Endothelial cell of umbilical vein (primary cell): ENCODE measurements around the gene SLITRK3. TPM values are rescaled to one million over a fixed set of nuclear protein-coding genes. Genes with fewer than 3 reads are reported as not detected.

ENCODE experiments used
- BruUV-seq: library from RNA; stranded (reverse); fragments of 400-500 nt; replicated peaks from 2 replicates; lab custom pipeline; 2021; lab: Mats Ljungman, UMichigan
- CTCF ChIA-PET: fragments of 300-600, 350-600 bp; sonication (Branson Sonifier 250); formaldehyde crosslinking; loops from one replicate; lab custom pipeline; 2021; ENCODE audit warnings: antibody characterized with exemption, inconsistent platforms; lab: Charles Lee
- POLR2A ChIA-PET: fragments of 300-600, 350-600 bp; sonication (Branson Sonifier 250); formaldehyde crosslinking; loops from one replicate; lab custom pipeline; 2021; ENCODE audit warnings: antibody characterized with exemption, inconsistent platforms; lab: Charles Lee
- DNase-seq: peaks from one replicate; pipeline ENCODE4 v3.0.0-alpha.2; 2011; ENCODE audit warnings: low read depth, low spot score
- FAIRE-seq: peaks from 2 replicates; lab custom pipeline; 2011; peaks lifted over from hg19 to GRCh38; lab: Jason Lieb, UNC
- H2AFZ ChIP-seq: 2 replicates; pipeline ENCODE4 v1.6.0; 2012; ENCODE audit warnings: low read depth, low read length, control low read depth, inconsistent platforms
- H3K27ac ChIP-seq: 2 replicates; pipeline ENCODE4 v1.5.1; 2011; ENCODE audit warnings: low read depth, mild to moderate bottlenecking, control low read depth, low read length, moderate library complexity; ENCODE audit not compliant: insufficient read depth
- H3K27me3 ChIP-seq, 2 experiments: 2 replicates each; pipeline versions ENCODE4 v1.6.0 to v1.6.1; 2011; ENCODE audit warnings: low read length in 2 of 2, mixed read lengths in 1 of 2; ENCODE audit not compliant: control insufficient read depth in 2 of 2, insufficient read depth in 2 of 2
- H3K36me3 ChIP-seq, 2 experiments: 2 replicates in 1 of 2; 3 replicates in 1 of 2; pipeline ENCODE4 v1.5.1; 2011; ENCODE audit warnings: low read length in 2 of 2, mild to moderate bottlenecking in 1 of 2, moderate library complexity in 1 of 2; ENCODE audit not compliant: control insufficient read depth in 2 of 2, insufficient read depth in 2 of 2; ENCODE audit errors: extremely low read depth in 1 of 2
- H3K4me1 ChIP-seq: 3 replicates; pipeline ENCODE4 v1.5.1; 2011; ENCODE audit warnings: mild to moderate bottlenecking, low read length; ENCODE audit not compliant: control insufficient read depth, insufficient read depth; ENCODE audit errors: extremely low read depth
- H3K4me2 ChIP-seq: 2 replicates; pipeline ENCODE4 v1.6.1; 2011; ENCODE audit warnings: low read length, control low read depth, mixed read lengths; ENCODE audit not compliant: insufficient read depth
- H3K4me3 ChIP-seq, 3 experiments: fragments of 200-600 bp in 1 of 3; sonication (generic), shearing (Covaris generic) in 1 of 3; replicated peaks in 1 of 3; 2 replicates each; pipeline ENCODE4 v1.5.1; 2011 to 2016; ENCODE audit warnings: control low read depth in 3 of 3, low read length in 3 of 3, mild to moderate bottlenecking in 2 of 3, inconsistent platforms in 1 of 3, low read depth in 1 of 3, moderate library complexity in 1 of 3; ENCODE audit not compliant: insufficient read depth in 1 of 3
- H3K79me2 ChIP-seq: 2 replicates; pipeline ENCODE4 v1.6.0; 2012; ENCODE audit warnings: low read length, inconsistent platforms; ENCODE audit not compliant: control insufficient read depth, insufficient read depth
- H3K9ac ChIP-seq: replicated peaks from 2 replicates; pipeline ENCODE3; 2011; ENCODE audit warnings: low read length, control low read depth; ENCODE audit not compliant: insufficient read depth; ENCODE audit errors: extremely low read depth
- H3K9me1 ChIP-seq: replicated peaks from 3 replicates; pipeline ENCODE4 v1.6.0; 2011; ENCODE audit warnings: mild to moderate bottlenecking, low read length; ENCODE audit not compliant: control insufficient read depth, insufficient read depth; ENCODE audit errors: extremely low read depth
- H3K9me3 ChIP-seq: replicated peaks from 2 replicates; pipeline ENCODE4 v1.5.1; 2012; ENCODE audit warnings: low read length, inconsistent platforms; ENCODE audit not compliant: control insufficient read depth, insufficient read depth
- H4K20me1 ChIP-seq: replicated peaks from 2 replicates; pipeline ENCODE3; 2011; ENCODE audit warnings: mild to moderate bottlenecking, low read length; ENCODE audit not compliant: control insufficient read depth, insufficient read depth; ENCODE audit errors: extremely low read depth
- EZH2 ChIP-seq: IDR thresholded peaks from 2 replicates; pipeline ENCODE4 v1.6.1; 2012; ENCODE audit warnings: borderline replicate concordance, low read depth, mild to moderate bottlenecking, moderate library complexity, low read length, inconsistent platforms; ENCODE audit not compliant: severe bottlenecking
- FOS ChIP-seq: IDR thresholded peaks from 2 replicates; pipeline ENCODE4 v1.6.1; 2011; ENCODE audit warnings: mild to moderate bottlenecking, low read length, moderate library complexity, borderline replicate concordance; ENCODE audit not compliant: insufficient read depth
- JUN ChIP-seq: IDR thresholded peaks from 2 replicates; pipeline ENCODE4 v1.6.1; 2011; ENCODE audit warnings: borderline replicate concordance, low read depth; ENCODE audit not compliant: insufficient read length, insufficient read depth
- MYC ChIP-seq: IDR thresholded peaks from one replicate; pipeline ENCODE4 v1.6.1; 2011; ENCODE audit warnings: mild to moderate bottlenecking, low read depth, low read length
- POLR2A ChIP-seq: IDR thresholded peaks from 2 replicates; pipeline ENCODE4 v1.6.1; 2012; ENCODE audit warnings: low read depth, mild to moderate bottlenecking, control low read depth, low read length
- POLR2AphosphoS5 ChIP-seq: IDR thresholded peaks from 2 replicates; pipeline ENCODE4 v1.6.1; 2012; ENCODE audit warnings: low read depth, mild to moderate bottlenecking, control low read depth, low read length, moderate library complexity; ENCODE audit not compliant: insufficient read depth
- dilution Hi-C: fragments of 300-500 bp; cut with MboI; formaldehyde crosslinking; loops from one replicate; pipeline ENCODE4 v1.15.0; 2019; ENCODE audit warnings: low sequenced_read_pairs; ENCODE audit not compliant: extremely low pct_ligation_motif_present
- intact Hi-C: fragments of 100-400 bp; cut with micrococcal nuclease; formaldehyde crosslinking; loops from one replicate; pipeline ENCODE4 v1.10.0; 2022
- polyA plus RNA-seq, 4 experiments: library from polyadenylated mRNA; depleted of rRNA in 3 of 4; stranded (reverse) in 3 of 4; unstranded in 1 of 4; fragments of >200 nt; gene quantifications; 2 replicates each; pipeline versions ENCODE4 v1.2.1 to v1.2.3, GENCODE V29; 2011 to 2012; ENCODE audit warnings: missing spikeins in 1 of 4
- total RNA-seq: library from RNA; stranded (reverse); gene quantifications from 2 replicates; pipeline ENCODE4 v1.2.3, GENCODE V29; 2021
- TF ChIP-seq, protein P1 (sequence below), 2 donors: IDR thresholded peaks; 1 replicate in 1 of 2; 2 replicates in 1 of 2; pipeline ENCODE4 v1.5.1; 2011; ENCODE audit warnings: low read length in 2 of 2, mild to moderate bottlenecking in 2 of 2, moderate library complexity in 2 of 2, control low read depth in 1 of 2, inconsistent platforms in 1 of 2, low read depth in 1 of 2; ENCODE audit not compliant: insufficient read depth in 1 of 2; ENCODE audit errors: extremely low read depth in 1 of 2
- TF ChIP-seq, protein P2 (sequence below): IDR thresholded peaks from 2 replicates; pipeline ENCODE4 v1.6.1; 2011; ENCODE audit not compliant: insufficient read depth, insufficient read length

The SLITRK3 gene
- total and polyA plus RNA-seq, 2 donors (not counting 3 experiments of a cell fraction or from before 2014, with no cell fraction given) = not detected

DNA sequence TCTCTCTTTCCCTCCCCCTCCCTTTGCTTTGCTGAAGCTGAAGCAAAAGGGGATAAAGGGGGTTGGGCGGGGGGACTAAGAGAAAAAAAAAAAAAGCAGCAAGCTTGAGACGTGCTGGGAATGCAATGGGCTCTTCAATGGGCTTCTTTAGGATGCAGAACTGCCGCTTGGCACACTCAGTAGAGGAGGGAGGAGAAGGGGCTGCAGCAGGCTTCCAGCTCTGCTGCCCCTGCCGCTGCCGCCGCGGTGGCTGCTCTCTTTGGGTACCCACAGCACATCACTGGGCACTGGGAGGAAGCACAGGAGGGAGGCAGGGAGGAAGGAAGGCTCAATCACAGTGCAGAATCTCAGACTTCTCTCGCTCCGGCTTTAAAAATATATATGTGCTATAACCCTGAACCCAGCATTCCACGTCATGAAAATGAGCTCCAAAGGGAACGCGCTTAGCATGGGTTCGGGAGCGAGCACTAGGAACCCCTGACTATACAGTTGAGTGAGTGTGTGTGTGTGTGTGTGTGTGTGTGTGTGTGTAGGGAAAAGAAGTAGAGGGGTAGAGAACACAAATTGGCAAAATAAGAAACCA is 3.5 kb downstream of the SLITRK3 start:
- dilution Hi-C loops = no loop called here
- Histone ChIP-seq H3K36me3 (no peaks in the 10 kb centered on the region), H3K9me3 (no peaks in the 10 kb centered on the region), H2AFZ (no peak overlapping the region), H3K27me3 (peaks cover 31 to 43% of the 10 kb centered on the region in 2 experiments), H3K79me2 (no peaks in the 10 kb centered on the region), H3K4me3 (no peak overlapping the region), H3K27ac (no peak overlapping the region), H4K20me1 (no peaks in the 10 kb centered on the region), H3K4me1 (peaks cover 2% of the 10 kb centered on the region), H3K9ac (no peak overlapping the region), H3K4me2 (no peak overlapping the region), H3K9me1 (no peaks in the 10 kb centered on the region)
- FAIRE-seq = no peak
- intact Hi-C loops = no loop called here
- no TSS peak for BruUV-seq
- DNase-seq = no peak
- ChIA-PET CTCF (interaction anchor here (2.2 kb wide), 1 partner anchor 14 kb away, joined by 12 read pairs; no protein-coding TSS in a partner anchor), POLR2A (no interaction called here)
- TF ChIP-seq, protein P1, sequence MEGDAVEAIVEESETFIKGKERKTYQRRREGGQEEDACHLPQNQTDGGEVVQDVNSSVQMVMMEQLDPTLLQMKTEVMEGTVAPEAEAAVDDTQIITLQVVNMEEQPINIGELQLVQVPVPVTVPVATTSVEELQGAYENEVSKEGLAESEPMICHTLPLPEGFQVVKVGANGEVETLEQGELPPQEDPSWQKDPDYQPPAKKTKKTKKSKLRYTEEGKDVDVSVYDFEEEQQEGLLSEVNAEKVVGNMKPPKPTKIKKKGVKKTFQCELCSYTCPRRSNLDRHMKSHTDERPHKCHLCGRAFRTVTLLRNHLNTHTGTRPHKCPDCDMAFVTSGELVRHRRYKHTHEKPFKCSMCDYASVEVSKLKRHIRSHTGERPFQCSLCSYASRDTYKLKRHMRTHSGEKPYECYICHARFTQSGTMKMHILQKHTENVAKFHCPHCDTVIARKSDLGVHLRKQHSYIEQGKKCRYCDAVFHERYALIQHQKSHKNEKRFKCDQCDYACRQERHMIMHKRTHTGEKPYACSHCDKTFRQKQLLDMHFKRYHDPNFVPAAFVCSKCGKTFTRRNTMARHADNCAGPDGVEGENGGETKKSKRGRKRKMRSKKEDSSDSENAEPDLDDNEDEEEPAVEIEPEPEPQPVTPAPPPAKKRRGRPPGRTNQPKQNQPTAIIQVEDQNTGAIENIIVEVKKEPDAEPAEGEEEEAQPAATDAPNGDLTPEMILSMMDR (IDR thresholded peaks at IDR 0.05; ENCODE audit: extremely low read depth in 1 of 2, insufficient read depth in 1 of 2, low read depth in 1 of 2, low read length in 2 of 2) = no peak
- TF ChIP-seq, protein P2, sequence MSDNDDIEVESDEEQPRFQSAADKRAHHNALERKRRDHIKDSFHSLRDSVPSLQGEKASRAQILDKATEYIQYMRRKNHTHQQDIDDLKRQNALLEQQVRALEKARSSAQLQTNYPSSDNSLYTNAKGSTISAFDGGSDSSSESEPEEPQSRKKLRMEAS = no peak

GRCh38 chr3:165191491-165191890 is 4.7 kb downstream of the SLITRK3 start:
- DNase-seq (no peak), FAIRE-seq (no peak)
- Histone ChIP-seq H3K79me2 (no peaks in the 10 kb centered on the region), H3K4me2 (no peak overlapping the region), H3K4me1 (no peaks in the 10 kb centered on the region), H3K27me3 (peaks cover 29 to 33% of the 10 kb centered on the region in 2 experiments), H3K4me3 (no peak overlapping the region), H4K20me1 (no peaks in the 10 kb centered on the region), H3K9me1 (no peaks in the 10 kb centered on the region), H3K9ac (no peak overlapping the region), H3K36me3 (no peaks in the 10 kb centered on the region), H3K9me3 (no peaks in the 10 kb centered on the region), H3K27ac (no peak overlapping the region), H2AFZ (no peak overlapping the region)
- BruUV-seq = no TSS peak
- CTCF ChIA-PET = no interaction called here
- TF ChIP-seq EZH2 (no peak), POLR2A (no peak), FOS (no peak), MYC (no peak), JUN (no peak), POLR2AphosphoS5 (no peak)
- TF ChIP-seq, protein P1 (IDR thresholded peaks at IDR 0.05; ENCODE audit: extremely low read depth in 1 of 2, insufficient read depth in 1 of 2, low read depth in 1 of 2, low read length in 2 of 2) = no peak
- TF ChIP-seq, protein P2 = no peak
- POLR2A ChIA-PET = no interaction called here
- intact Hi-C loops (no loop called here), dilution Hi-C loops (no loop called here)
